Activated naive CD4-positive, alpha-beta T cell (primary cell): ENCODE data around the gene CEP131.

ENCODE experiments used
- DNase-seq, 4 experiments: peaks; one replicate each; lab custom pipeline; 2025; lab: John Stamatoyannopoulos, UW

Gene CEP131

GRCh38 chr17:81251709-81252301 lies 29.0 kb upstream of the CEP131 start:
- DNase-seq = no peak

GRCh38 chr17:81251094-81251708 lies 28.4 kb upstream of the CEP131 start:
- DNase-seq = no peak

- DNase-seq = no peak
Measured at GRCh38 chr17:81250286-81251093, 27.7 kb upstream of the CEP131 start.

- DNase-seq = no peak
Measured at GRCh38 chr17:81249223-81250040, 26.7 kb upstream of the CEP131 start.

- no peak for DNase-seq
Measured at GRCh38 chr17:81248649-81249048, 25.9 kb upstream of the CEP131 start.

- no peak for DNase-seq
Measured at GRCh38 chr17:81247339-81247990, 24.7 kb upstream of the CEP131 start.

- no peak for DNase-seq
Measured at GRCh38 chr17:81246679-81247338, 24.0 kb upstream of the CEP131 start.

- DNase-seq = no peak
Measured at GRCh38 chr17:81246343-81246670, 23.5 kb upstream of the CEP131 start.

GRCh38 chr17:81245665-81246342 lies 23.0 kb upstream of the CEP131 start:
- DNase-seq = no peak

GRCh38 chr17:81245024-81245664 lies 22.4 kb upstream of the CEP131 start:
- DNase-seq = no peak

GRCh38 chr17:81244358-81245023 lies 21.7 kb upstream of the CEP131 start:
- DNase-seq = no peak

- no peak for DNase-seq
Measured at GRCh38 chr17:81243333-81243664, 20.5 kb upstream of the CEP131 start.

GRCh38 chr17:81242421-81243332 lies 19.9 kb upstream of the CEP131 start:
- DNase-seq = no peak

GRCh38 chr17:81241648-81242420 lies 19.1 kb upstream of the CEP131 start:
- DNase-seq = peak; percentile 27 to 52 (median 48)

- no peak for DNase-seq
Measured at GRCh38 chr17:81241203-81241602, 18.4 kb upstream of the CEP131 start.

- no peak for DNase-seq
Measured at GRCh38 chr17:81240761-81241160, 18.0 kb upstream of the CEP131 start.

GRCh38 chr17:81239714-81240555 lies 17.2 kb upstream of the CEP131 start:
- peak in 1 of 4 experiments; percentile 33 for DNase-seq
